Left cardiac atrium (tissue), 4 donors: ENCODE data around the gene INIP. TPM values are rescaled to one million over a fixed set of nuclear protein-coding genes. Genes with fewer than 3 reads are reported as not detected.
A peak's percentile ranks its signal among the peaks of the same experiment; 100 is the strongest.
"Not testable (repeated sequence)": the region's sequence is repeated elsewhere in the genome, so short reads cannot be mapped to it uniquely, and the experiment has no call there.

Experiments used
- ATAC-seq, 2 donors: fragments of 200-7000 bp; cut with Tn5 transposase; one replicate each; pipeline ENCODE4 v1.9.1; 2020; ENCODE audit warnings: mild to moderate bottlenecking in 2 of 2, moderate library complexity in 2 of 2
- DNase-seq: peaks from one replicate; pipeline ENCODE4 v3.0.0-alpha.2; 2020
- intact Hi-C, 2 donors: fragments of 100-400 bp; cut with DNase I; formaldehyde crosslinking; loops; one replicate each; pipeline versions ENCODE4 v1.14.1 to v1.15.1; 2022 to 2023
- total RNA-seq, 2 donors: library from RNA; stranded (reverse); fragmentation: NEBNext Ultra II Directional; extraction: Animal tissue kit (Norgen Biotek cat#: 25700); gene quantifications; one replicate each; pipeline ENCODE4 v1.2.1, GENCODE V29; 2021
- donor health status: DM: no; HTN: yes; CAD: no.
- donor health status: DM: no; HTN: yes; CAD: no; lungs with severe emphysema.
- donor health status: DM: yes; HTN: yes; CAD: no.
- donor health status: Dilated cardiomyopathy.

Gene INIP
- total RNA-seq, 2 donors from 2014 or later: 16.6 TPM

GRCh38 chr9:112747094-112747493 lies 29.2 kb upstream of the INIP start:
- intact Hi-C loops: no loop called here
- ATAC-seq: no peak
- no peak for DNase-seq

- intact Hi-C loops: no loop called here
- ATAC-seq: peak in 1 of 2 donors; percentile 68
- DNase-seq: no peak
Measured at GRCh38 chr9:112744177-112744576, 26.3 kb upstream of the INIP start.

- ATAC-seq (no peak), DNase-seq (no peak)
- intact Hi-C loops: no loop called here
Measured at GRCh38 chr9:112743216-112743836, 25.4 kb upstream of the INIP start.

- ATAC-seq: no peak
- no peak for DNase-seq
- intact Hi-C loops: no loop called here
Measured at GRCh38 chr9:112734892-112735291, 17.0 kb upstream of the INIP start.

GRCh38 chr9:112731971-112732370 lies 14.1 kb upstream of the INIP start:
- intact Hi-C loops: no loop called here
- DNase-seq (no peak), ATAC-seq (no peak)

GRCh38 chr9:112728401-112728800 lies 10.5 kb upstream of the INIP start:
- intact Hi-C loops: no loop called here
- no peak for DNase-seq
- no peak for ATAC-seq

GRCh38 chr9:112726428-112726827 lies 8.5 kb upstream of the INIP start:
- ATAC-seq: no peak
- no peak for DNase-seq
- intact Hi-C loops: no loop called here

- intact Hi-C loops: no loop called here
- DNase-seq: no peak
- ATAC-seq: no peak
Measured at GRCh38 chr9:112725961-112726360, 8.0 kb upstream of the INIP start.

- intact Hi-C loops, DNase-seq: not testable (repeated sequence)
Measured at GRCh38 chr9:112722749-112723148, 4.8 kb upstream of the INIP start.

GRCh38 chr9:112720113-112720780 lies 2.3 kb upstream of the INIP start:
- no peak for ATAC-seq
- intact Hi-C loops: no loop called here

More at GRCh38 chr9:112722749-112723148, 4.8 kb upstream of the INIP start:
- ATAC-seq: not testable (repeated sequence)

GRCh38 chr9:112719696-112720095 lies 1.8 kb upstream of the INIP start:
- intact Hi-C loops: loop anchor here in 1 of 2 donors (2.0 to 10.0 kb wide), 3 partner anchors 31 to 235 kb away; partner anchors contain the start of genes KIAA1958 and SNX30
- no peak for ATAC-seq
- no peak for DNase-seq

More at GRCh38 chr9:112720113-112720780, 2.3 kb upstream of the INIP start:
- DNase-seq: no peak

GRCh38 chr9:112719241-112719691 lies 1.3 kb upstream of the INIP start:
- intact Hi-C loops: loop anchor here in 1 of 2 donors (2.0 to 10.0 kb wide), 3 partner anchors 32 to 234 kb away; partner anchors contain the start of genes KIAA1958 and SNX30
- no peak for ATAC-seq
- DNase-seq: no peak

GRCh38 chr9:112712678-112713077 lies 5.2 kb downstream of the INIP start:
- intact Hi-C loops: loop anchor here in 1 of 2 donors (10.0 kb wide), 1 partner anchor 228 kb away; the partner anchor contains the start of gene KIAA1958

GRCh38 chr9:112711050-112711689 lies 6.7 kb downstream of the INIP start:
- intact Hi-C loops: loop anchor here in 1 of 2 donors (10.0 kb wide), 1 partner anchor 226 kb away; the partner anchor contains the start of gene KIAA1958
- DNase-seq: no peak
- ATAC-seq: no peak

More at GRCh38 chr9:112712678-112713077, 5.2 kb downstream of the INIP start:
- DNase-seq (no peak), ATAC-seq (no peak)

GRCh38 chr9:112705768-112706427 lies 12.0 kb downstream of the INIP start:
- intact Hi-C loops: no loop called here
- DNase-seq (no peak), ATAC-seq (peak; percentile 60 to 78)

- intact Hi-C loops: no loop called here
- ATAC-seq: no peak
- DNase-seq: no peak
Measured at GRCh38 chr9:112703304-112703703, 14.6 kb downstream of the INIP start.

GRCh38 chr9:112700085-112700484 lies 17.8 kb downstream of the INIP start:
- no peak for DNase-seq
- no peak for ATAC-seq
- intact Hi-C loops: no loop called here

GRCh38 chr9:112699230-112699629 lies 18.7 kb downstream of the INIP start:
- intact Hi-C loops: no loop called here
- DNase-seq (no peak), ATAC-seq (no peak)

- intact Hi-C loops: no loop called here
- ATAC-seq (no peak), DNase-seq (no peak)
Measured at GRCh38 chr9:112696461-112696860, 21.5 kb downstream of the INIP start.
